HepG2 (cell line): ENCODE measurements around the gene ARHGEF39. TPM values are rescaled to one million over a fixed set of nuclear protein-coding genes. Genes with fewer than 3 reads are reported as not detected.

Experiments
- ISL2 ChIP-seq: sonication (generic); formaldehyde crosslinking; IDR thresholded peaks from 2 replicates; pipeline ENCODE4 v1.5.0; 2020; ENCODE audit warnings: missing genetic modification reagents
- JUNB ChIP-seq: sonication (generic); formaldehyde crosslinking; IDR thresholded peaks from 2 replicates; pipeline ENCODE4 v1.8.0; 2022; ENCODE audit warnings: missing genetic modification reagents, mild to moderate bottlenecking, borderline replicate concordance
- MBNL3 ChIP-seq: fragments of 250-450 bp; sonication (Bioruptor Pico); conservative IDR thresholded peaks from 2 replicates; pipeline ENCODE4 v1.8.0; 2022; ENCODE audit warnings: mild to moderate bottlenecking, inconsistent platforms
- MTA1 ChIP-seq: sonication (generic); formaldehyde crosslinking; IDR thresholded peaks from 2 replicates; pipeline ENCODE4 v1.4.0; 2020; ENCODE audit warnings: missing genetic modification reagents, mild to moderate bottlenecking, borderline replicate concordance
- NFAT5 ChIP-seq: sonication (generic); formaldehyde crosslinking; IDR thresholded peaks from 2 replicates; pipeline ENCODE4 v1.4.0; 2020; ENCODE audit warnings: missing genetic modification reagents
- REXO4 ChIP-seq: sonication (generic); formaldehyde crosslinking; IDR thresholded peaks from 2 replicates; pipeline ENCODE4 v1.8.0; 2022; ENCODE audit warnings: missing genetic modification reagents, mild to moderate bottlenecking, borderline replicate concordance
- UBTF ChIP-seq: sonication (generic); formaldehyde crosslinking; IDR thresholded peaks from 2 replicates; pipeline ENCODE4 v1.4.0; 2020; ENCODE audit warnings: mild to moderate bottlenecking, missing genetic modification reagents
- ZKSCAN5 ChIP-seq: sonication (generic); formaldehyde crosslinking; IDR thresholded peaks from 2 replicates; pipeline ENCODE4 v1.5.1; 2020; ENCODE audit warnings: mild to moderate bottlenecking, missing genetic modification reagents
- ZNF256 ChIP-seq: sonication (generic); formaldehyde crosslinking; conservative IDR thresholded peaks from 2 replicates; pipeline ENCODE4 v1.4.0; 2020; ENCODE audit warnings: missing genetic modification reagents
- polyA plus RNA-seq, 8 experiments: library from polyadenylated mRNA; depleted of rRNA in 3 of 8; stranded (reverse) in 7 of 8; unstranded in 1 of 8; fragments of >200 nt; fragmentation: Illumina TruSeq in 4 of 8; extraction: Trizol in 4 of 8; gene quantifications; 2 replicates each; pipeline versions ENCODE4 v1.2.1 to v1.2.3, GENCODE V29; 2011 to 2016; ENCODE audit warnings: low read depth in 4 of 8, missing spikeins in 1 of 8, mixed read lengths in 1 of 8; ENCODE audit not compliant: insufficient read depth in 1 of 8
- total RNA-seq, 5 experiments: library from RNA; depleted of rRNA; stranded (reverse); fragments of >200 nt; fragmentation: Illumina TruSeq; extraction: Trizol; gene quantifications; 2 replicates each; pipeline ENCODE4 v1.2.3, GENCODE V29; 2016; ENCODE audit warnings: low read depth in 1 of 5
- TF ChIP-seq, protein P1 (sequence below): sonication (generic); formaldehyde crosslinking; IDR thresholded peaks from 2 replicates; pipeline ENCODE4 v1.8.0; 2022; ENCODE audit warnings: missing genetic modification reagents, mild to moderate bottlenecking, inconsistent platforms, borderline replicate concordance
- TF ChIP-seq, protein P2 (sequence below): IDR thresholded peaks from 2 replicates; pipeline ENCODE4 v1.6.1; 2016
- TF ChIP-seq, protein P3 (sequence below): sonication (generic); formaldehyde crosslinking; IDR thresholded peaks from 2 replicates; pipeline ENCODE4 v1.4.0; 2020; ENCODE audit warnings: mild to moderate bottlenecking, missing genetic modification reagents, borderline replicate concordance
- TF ChIP-seq, protein P4 (sequence below): sonication (generic); formaldehyde crosslinking; IDR thresholded peaks from 2 replicates; pipeline ENCODE4 v1.4.0; 2020; ENCODE audit warnings: missing genetic modification reagents, low read depth, mild to moderate bottlenecking, borderline replicate concordance

ARHGEF39 gene
- total and polyA plus RNA-seq, 2 of the 13 experiments (the other 11 are each of a cell fraction or from before 2014, with no cell fraction given), result 11.2 to 12.3 TPM

GRCh38 chr9:35664531-35665470, at the start of gene ARHGEF39 (continued):
- TF ChIP-seq NFAT5 (no peak), ISL2 (peak; percentile 64), ZNF256 (no peak), UBTF (peak; percentile 56; the same call in 1 of the 2 replicates), MTA1 (CRISPR knock-in tag) (peak; percentile 74; the same call in 1 of the 2 replicates), ZKSCAN5 (CRISPR knock-in tag) (no peak), REXO4 (CRISPR knock-in tag) (peak; percentile 85; the same call in 1 of the 2 replicates), MBNL3 (CRISPR knock-in tag) (no peak), JUNB (CRISPR knock-in tag) (peak; percentile 71; the same call in 1 of the 2 replicates)
- TF ChIP-seq, protein P1, sequence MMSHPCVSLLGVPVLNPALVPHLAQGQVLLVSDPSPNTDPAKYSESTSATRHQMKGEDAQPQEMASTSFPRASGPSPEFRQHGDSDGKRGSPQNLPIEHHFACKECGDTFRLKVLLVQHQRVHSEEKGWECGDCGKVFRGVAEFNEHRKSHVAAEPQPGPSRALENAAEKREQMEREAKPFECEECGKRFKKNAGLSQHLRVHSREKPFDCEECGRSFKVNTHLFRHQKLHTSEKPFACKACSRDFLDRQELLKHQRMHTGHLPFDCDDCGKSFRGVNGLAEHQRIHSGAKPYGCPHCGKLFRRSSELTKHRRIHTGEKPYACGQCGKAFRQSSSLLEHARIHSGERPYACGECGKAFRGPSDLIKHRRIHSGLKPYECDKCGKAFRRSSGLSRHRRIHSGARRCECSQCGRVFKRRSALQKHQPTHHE, result peak; percentile 59; the same call in 1 of the 2 replicates
- TF ChIP-seq, protein P2, sequence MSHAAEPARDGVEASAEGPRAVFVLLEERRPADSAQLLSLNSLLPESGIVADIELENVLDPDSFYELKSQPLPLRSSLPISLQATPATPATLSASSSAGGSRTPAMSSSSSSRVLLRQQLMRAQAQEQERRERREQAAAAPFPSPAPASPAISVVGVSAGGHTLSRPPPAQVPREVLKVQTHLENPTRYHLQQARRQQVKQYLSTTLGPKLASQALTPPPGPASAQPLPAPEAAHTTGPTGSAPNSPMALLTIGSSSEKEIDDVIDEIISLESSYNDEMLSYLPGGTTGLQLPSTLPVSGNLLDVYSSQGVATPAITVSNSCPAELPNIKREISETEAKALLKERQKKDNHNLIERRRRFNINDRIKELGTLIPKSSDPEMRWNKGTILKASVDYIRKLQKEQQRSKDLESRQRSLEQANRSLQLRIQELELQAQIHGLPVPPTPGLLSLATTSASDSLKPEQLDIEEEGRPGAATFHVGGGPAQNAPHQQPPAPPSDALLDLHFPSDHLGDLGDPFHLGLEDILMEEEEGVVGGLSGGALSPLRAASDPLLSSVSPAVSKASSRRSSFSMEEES (CRISPR knock-in tag), result peak; percentile 39; the same call in 1 of the 2 replicates
- TF ChIP-seq, protein P3, sequence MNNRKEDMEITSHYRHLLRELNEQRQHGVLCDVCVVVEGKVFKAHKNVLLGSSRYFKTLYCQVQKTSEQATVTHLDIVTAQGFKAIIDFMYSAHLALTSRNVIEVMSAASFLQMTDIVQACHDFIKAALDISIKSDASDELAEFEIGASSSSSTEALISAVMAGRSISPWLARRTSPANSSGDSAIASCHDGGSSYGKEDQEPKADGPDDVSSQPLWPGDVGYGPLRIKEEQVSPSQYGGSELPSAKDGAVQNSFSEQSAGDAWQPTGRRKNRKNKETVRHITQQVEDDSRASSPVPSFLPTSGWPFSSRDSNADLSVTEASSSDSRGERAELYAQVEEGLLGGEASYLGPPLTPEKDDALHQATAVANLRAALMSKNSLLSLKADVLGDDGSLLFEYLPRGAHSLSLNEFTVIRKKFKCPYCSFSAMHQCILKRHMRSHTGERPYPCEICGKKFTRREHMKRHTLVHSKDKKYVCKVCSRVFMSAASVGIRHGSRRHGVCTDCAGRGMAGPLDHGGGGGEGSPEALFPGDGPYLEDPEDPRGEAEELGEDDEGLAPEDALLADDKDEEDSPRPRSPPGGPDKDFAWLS, result no peak
- TF ChIP-seq, protein P4, sequence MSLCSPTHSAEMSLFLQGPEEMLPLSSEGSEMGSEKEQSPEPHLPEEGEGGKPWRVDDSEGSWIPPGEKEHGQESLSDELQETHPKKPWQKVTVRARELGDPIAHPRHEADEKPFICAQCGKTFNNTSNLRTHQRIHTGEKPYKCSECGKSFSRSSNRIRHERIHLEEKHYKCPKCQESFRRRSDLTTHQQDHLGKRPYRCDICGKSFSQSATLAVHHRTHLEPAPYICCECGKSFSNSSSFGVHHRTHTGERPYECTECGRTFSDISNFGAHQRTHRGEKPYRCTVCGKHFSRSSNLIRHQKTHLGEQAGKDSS (CRISPR knock-in tag), result no peak
